Parathyroid adenoma (tissue), 2 donors: Measurements from ENCODE around the gene GALNT4.

Experiments
- H2AFZ ChIP-seq: fragments of 300-600 bp; sonication (generic); one replicate; pipeline ENCODE4 v1.7.0; 2017; ENCODE audit warnings: antibody characterized with exemption, mild to moderate bottlenecking
- H3K27ac ChIP-seq: fragments of 300-600 bp; sonication (generic); one replicate; pipeline ENCODE4 v1.7.0; 2017
- H3K27me3 ChIP-seq: fragments of 300-600 bp; sonication (generic); one replicate; pipeline ENCODE4 v1.7.0; 2017; ENCODE audit warnings: low read length; ENCODE audit not compliant: control insufficient read depth, insufficient read depth
- H3K36me3 ChIP-seq: fragments of 300-600 bp; sonication (generic); one replicate; pipeline ENCODE4 v1.7.0; 2017; ENCODE audit warnings: low read length; ENCODE audit not compliant: control insufficient read depth, insufficient read depth
- H3K4me1 ChIP-seq: fragments of 300-600 bp; sonication (generic); one replicate; pipeline ENCODE4 v1.7.0; 2017; ENCODE audit warnings: control low read depth
- H3K4me2 ChIP-seq: fragments of 300-600 bp; sonication (generic); one replicate; pipeline ENCODE4 v1.7.0; 2017; ENCODE audit warnings: low read length
- H3K4me3 ChIP-seq: fragments of 300-600 bp; sonication (generic); one replicate; pipeline ENCODE4 v1.7.0; 2017; ENCODE audit warnings: low read depth, low read length
- H3K79me2 ChIP-seq: fragments of 300-600 bp; sonication (generic); one replicate; pipeline ENCODE4 v1.7.0; 2017; ENCODE audit warnings: control low read depth
- H3K9ac ChIP-seq: fragments of 300-600 bp; sonication (generic); one replicate; pipeline ENCODE4 v1.7.0; 2017; ENCODE audit warnings: mild to moderate bottlenecking
- H3K9me3 ChIP-seq: fragments of 300-600 bp; sonication (generic); one replicate; pipeline ENCODE4 v1.7.0; 2017; ENCODE audit warnings: low read length; ENCODE audit not compliant: control insufficient read depth
- CTCF ChIP-seq: fragments of 300-600 bp; sonication (generic); IDR thresholded peaks from one replicate; pipeline ENCODE4 v1.7.0; 2017; ENCODE audit warnings: antibody characterized with exemption, mild to moderate bottlenecking
- donor health status: primary hyperparathyroidism.

GALNT4 gene

GRCh38 chr12:89539426-89540223, 15.0 kb upstream of the GALNT4 start:
- Histone ChIP-seq H3K36me3 (no peaks in the 10 kb centered on the region), H3K9ac (no peak overlapping the region), H3K9me3 (no peaks in the 10 kb centered on the region), H2AFZ (peak overlapping the region; percentile 29), H3K79me2 (no peaks in the 10 kb centered on the region), H3K27ac (no peak overlapping the region), H3K4me1 (peaks cover 10% of the 10 kb centered on the region), H3K4me2 (no peak overlapping the region), H3K4me3 (no peak overlapping the region), H3K27me3 (no peaks in the 10 kb centered on the region)
- TF ChIP-seq CTCF = no peak

- no peaks in the 10 kb centered on the region for H3K9me3 ChIP-seq
- H3K27me3 ChIP-seq = no peaks in the 10 kb centered on the region
- no peaks in the 10 kb centered on the region for H3K36me3 ChIP-seq
- H3K4me2 ChIP-seq = no peak overlapping the region
- H3K79me2 ChIP-seq = no peaks in the 10 kb centered on the region
- H3K4me1 ChIP-seq = peaks cover 5% of the 10 kb centered on the region
- H3K27ac ChIP-seq = no peak overlapping the region
- H3K4me3 ChIP-seq = no peak overlapping the region
- H2AFZ ChIP-seq = no peak overlapping the region
- no peak overlapping the region for H3K9ac ChIP-seq
- TF ChIP-seq CTCF = no peak
Observed at GRCh38 chr12:89538897-89539296, 14.3 kb upstream of the GALNT4 start.

GRCh38 chr12:89537389-89537788, 12.8 kb upstream of the GALNT4 start:
- Histone ChIP-seq H3K79me2 (no peaks in the 10 kb centered on the region), H3K9me3 (no peaks in the 10 kb centered on the region), H3K27me3 (no peaks in the 10 kb centered on the region), H3K36me3 (no peaks in the 10 kb centered on the region), H3K4me3 (no peak overlapping the region), H2AFZ (no peak overlapping the region), H3K27ac (no peak overlapping the region), H3K4me1 (peaks cover 3% of the 10 kb centered on the region), H3K4me2 (no peak overlapping the region), H3K9ac (no peak overlapping the region)
- no peak for TF ChIP-seq CTCF

GRCh38 chr12:89529738-89530137, 5.1 kb upstream of the GALNT4 start:
- Histone ChIP-seq H3K9ac (no peak overlapping the region), H3K4me3 (no peak overlapping the region), H3K36me3 (no peaks in the 10 kb centered on the region), H3K27me3 (no peaks in the 10 kb centered on the region), H2AFZ (no peak overlapping the region), H3K27ac (no peak overlapping the region), H3K4me1 (peaks cover 3% of the 10 kb centered on the region), H3K4me2 (no peak overlapping the region), H3K79me2 (peaks cover 13% of the 10 kb centered on the region), H3K9me3 (no peaks in the 10 kb centered on the region)
- peak; percentile 67 for TF ChIP-seq CTCF

GRCh38 chr12:89528434-89528833, 3.8 kb upstream of the GALNT4 start:
- no peak overlapping the region for H3K27ac ChIP-seq
- no peak for TF ChIP-seq CTCF
- peaks cover 18% of the 10 kb centered on the region for H3K79me2 ChIP-seq
- H3K27me3 ChIP-seq = no peaks in the 10 kb centered on the region
- no peak overlapping the region for H3K4me2 ChIP-seq
- H3K36me3 ChIP-seq = no peaks in the 10 kb centered on the region
- H3K9ac ChIP-seq = no peak overlapping the region
- H3K9me3 ChIP-seq = no peaks in the 10 kb centered on the region
- no peak overlapping the region for H3K4me3 ChIP-seq
- H3K4me1 ChIP-seq = peaks cover 3% of the 10 kb centered on the region
- no peak overlapping the region for H2AFZ ChIP-seq
